Activated naive CD8-positive, alpha-beta T cell (primary cell): ENCODE measurements around the gene MBP.
"Not testable (repeated sequence)": the region's sequence is repeated elsewhere in the genome, so short reads cannot be mapped to it uniquely, and the experiment has no call there.

Source experiments
- H3K27ac Mint-ChIP-seq: one replicate; pipeline ENCODE4 v1.8.0; 2021; ENCODE audit warnings: mixed read lengths
- H3K27me3 Mint-ChIP-seq: one replicate; pipeline ENCODE4 v1.8.0; 2021; ENCODE audit warnings: mixed read lengths
- H3K36me3 Mint-ChIP-seq: one replicate; pipeline ENCODE4 v1.8.0; 2021; ENCODE audit warnings: mixed read lengths
- H3K4me1 Mint-ChIP-seq: one replicate; pipeline ENCODE4 v1.8.0; 2021; ENCODE audit warnings: low read depth, mixed read lengths
- H3K4me3 Mint-ChIP-seq: one replicate; pipeline ENCODE4 v1.8.0; 2021; ENCODE audit warnings: mild to moderate bottlenecking, mixed read lengths
- H3K9me3 Mint-ChIP-seq: one replicate; pipeline ENCODE4 v1.8.0; 2021; ENCODE audit warnings: low read depth, mixed read lengths

Gene MBP

DNA sequence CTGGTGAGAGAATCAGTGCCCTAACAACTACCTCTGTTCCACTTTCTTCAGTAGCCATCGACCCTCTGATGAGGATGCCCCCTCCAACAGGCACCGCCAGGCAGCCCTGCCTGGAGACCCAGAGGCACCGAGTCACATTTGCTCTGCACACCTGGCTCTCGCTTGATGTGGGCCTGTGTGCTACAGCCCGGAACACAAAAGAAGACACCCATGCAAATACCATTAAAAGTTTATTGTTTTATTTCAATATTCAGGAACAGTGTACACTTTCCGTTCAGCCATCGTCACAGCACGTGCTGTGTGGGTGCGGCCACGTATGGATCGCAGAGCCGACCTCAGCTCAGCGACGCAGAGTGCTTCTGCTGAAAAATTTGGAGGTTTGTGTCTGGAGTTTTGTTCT lies 154.0 kb downstream of the MBP start:
- Mint-ChIP-seq H3K27ac (no peak overlapping the region), H3K27me3 (no peaks in the 10 kb centered on the region), H3K4me1 (peaks cover 8% of the 10 kb centered on the region), H3K36me3 (peaks cover 4% of the 10 kb centered on the region), H3K9me3 (no peaks in the 10 kb centered on the region), H3K4me3 (no peak overlapping the region)

DNA sequence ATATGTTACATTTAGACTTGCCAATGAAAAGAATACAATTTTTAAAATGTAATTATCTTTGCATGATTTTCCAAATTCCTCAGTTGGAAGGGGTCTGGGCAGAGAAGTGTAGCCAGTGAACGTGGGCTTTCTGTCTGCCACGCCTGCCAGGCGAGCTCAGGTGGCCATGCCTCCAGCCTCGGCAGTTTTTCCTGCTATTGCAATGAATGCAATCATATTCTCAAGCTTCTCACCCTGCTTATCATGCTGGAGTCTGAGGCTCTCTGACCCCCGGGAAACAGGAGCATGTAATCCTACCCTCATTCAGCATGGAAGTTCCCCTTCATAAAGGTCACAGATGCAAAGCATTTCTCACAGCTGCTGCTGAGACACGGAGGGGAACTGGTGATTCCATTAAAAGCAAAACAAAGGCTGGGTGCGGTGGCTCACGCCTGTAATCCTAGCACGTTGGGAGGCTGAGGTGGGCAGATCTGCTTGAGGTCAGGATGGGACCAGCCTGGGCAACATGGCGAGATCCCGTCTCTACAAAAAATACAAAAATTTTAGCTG lies 154.8 kb downstream of the MBP start:
- Mint-ChIP-seq H3K27me3 (no peaks in the 10 kb centered on the region), H3K4me3 (no peak overlapping the region), H3K4me1 (no peaks in the 10 kb centered on the region), H3K27ac (no peak overlapping the region), H3K36me3 (peaks cover 4% of the 10 kb centered on the region), H3K9me3 (no peaks in the 10 kb centered on the region)

DNA sequence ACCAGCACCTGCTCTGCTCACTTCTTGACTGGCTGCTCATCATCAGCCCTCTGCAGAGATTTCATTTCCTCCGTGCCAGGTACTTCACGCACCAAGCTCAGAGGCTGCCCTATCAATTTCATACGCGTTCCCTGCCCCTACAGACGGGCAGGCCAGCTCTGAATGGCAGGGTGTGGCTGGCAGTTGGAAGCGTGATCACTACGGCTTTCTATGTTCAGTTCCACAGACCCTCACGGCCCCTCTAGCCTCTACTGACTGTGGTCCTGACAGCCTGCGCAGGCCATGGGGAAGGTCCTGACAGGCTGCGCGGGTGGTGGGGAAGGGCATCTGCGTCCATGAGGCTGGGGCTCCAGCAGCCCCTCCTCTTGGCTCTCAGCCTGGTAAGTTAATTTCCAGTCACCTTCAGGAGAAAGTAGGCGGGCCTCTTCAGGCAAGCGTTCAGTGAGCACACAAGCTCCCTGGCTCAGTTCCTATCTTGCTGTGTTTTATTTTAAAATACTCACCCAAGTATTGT lies 155.4 kb downstream of the MBP start:
- Mint-ChIP-seq H3K9me3 (no peaks in the 10 kb centered on the region), H3K4me3 (no peak overlapping the region), H3K27ac (no peak overlapping the region)

DNA sequence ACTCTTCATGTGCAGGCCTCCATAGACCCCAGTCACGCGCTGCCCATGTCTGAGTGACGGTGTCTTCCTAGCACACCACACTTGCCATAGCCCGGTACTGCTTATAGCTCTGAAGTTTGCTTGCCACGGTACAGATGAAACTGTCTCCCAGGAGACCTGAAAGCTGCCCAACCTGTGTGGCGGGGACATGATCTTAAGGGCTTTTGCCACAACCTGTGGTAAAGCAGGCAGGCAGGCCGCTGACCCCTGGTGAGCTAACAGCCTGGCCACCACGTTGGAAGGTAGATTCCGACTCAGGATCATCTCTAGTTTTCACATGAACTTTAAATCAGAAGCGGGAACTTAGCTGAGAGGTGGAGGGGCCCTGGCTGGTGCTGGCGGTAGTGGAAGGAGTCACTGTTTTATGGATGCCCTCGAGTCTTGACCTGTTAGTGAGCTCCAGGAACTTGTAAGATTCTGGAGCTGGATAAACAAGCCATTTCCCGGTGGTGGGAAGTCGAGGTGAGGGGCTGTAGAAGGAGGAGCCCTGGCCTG lies 156.9 kb downstream of the MBP start:
- Mint-ChIP-seq H3K27ac (no peak overlapping the region), H3K36me3 (peaks cover 4% of the 10 kb centered on the region), H3K9me3 (no peaks in the 10 kb centered on the region), H3K4me1 (peaks cover 1% of the 10 kb centered on the region), H3K4me3 (no peak overlapping the region), H3K27me3 (no peaks in the 10 kb centered on the region)

More for the DNA sequence above, 155.4 kb downstream of the MBP start:
- peaks cover 1% of the 10 kb centered on the region for H3K4me1 Mint-ChIP-seq
- peaks cover 4% of the 10 kb centered on the region for H3K36me3 Mint-ChIP-seq
- H3K27me3 Mint-ChIP-seq = no peaks in the 10 kb centered on the region

DNA sequence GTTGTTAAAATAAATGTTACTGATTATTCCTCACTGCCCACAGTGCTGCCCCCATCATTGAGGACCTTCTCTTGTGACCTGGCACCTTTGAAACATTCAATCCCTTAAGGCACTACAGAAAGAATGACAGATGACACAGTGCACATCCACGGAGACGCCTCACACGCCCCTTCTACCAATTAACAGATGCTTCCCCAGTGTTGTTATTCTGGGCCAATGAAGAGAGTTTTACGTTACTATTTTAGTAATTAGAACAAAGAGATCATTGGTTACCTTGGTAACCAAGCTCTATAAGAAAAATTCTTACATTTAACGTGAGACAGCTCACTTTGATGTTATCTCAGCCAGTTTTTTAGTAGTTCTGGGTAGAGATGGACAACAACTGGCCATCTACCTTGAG lies 158.2 kb downstream of the MBP start:
- H3K9me3 Mint-ChIP-seq = no peaks in the 10 kb centered on the region
- H3K4me1 Mint-ChIP-seq = peaks cover 1% of the 10 kb centered on the region
- H3K36me3 Mint-ChIP-seq = peaks cover 4% of the 10 kb centered on the region
- H3K4me3 Mint-ChIP-seq = no peak overlapping the region
- H3K27me3 Mint-ChIP-seq = no peaks in the 10 kb centered on the region
- no peak overlapping the region for H3K27ac Mint-ChIP-seq

DNA sequence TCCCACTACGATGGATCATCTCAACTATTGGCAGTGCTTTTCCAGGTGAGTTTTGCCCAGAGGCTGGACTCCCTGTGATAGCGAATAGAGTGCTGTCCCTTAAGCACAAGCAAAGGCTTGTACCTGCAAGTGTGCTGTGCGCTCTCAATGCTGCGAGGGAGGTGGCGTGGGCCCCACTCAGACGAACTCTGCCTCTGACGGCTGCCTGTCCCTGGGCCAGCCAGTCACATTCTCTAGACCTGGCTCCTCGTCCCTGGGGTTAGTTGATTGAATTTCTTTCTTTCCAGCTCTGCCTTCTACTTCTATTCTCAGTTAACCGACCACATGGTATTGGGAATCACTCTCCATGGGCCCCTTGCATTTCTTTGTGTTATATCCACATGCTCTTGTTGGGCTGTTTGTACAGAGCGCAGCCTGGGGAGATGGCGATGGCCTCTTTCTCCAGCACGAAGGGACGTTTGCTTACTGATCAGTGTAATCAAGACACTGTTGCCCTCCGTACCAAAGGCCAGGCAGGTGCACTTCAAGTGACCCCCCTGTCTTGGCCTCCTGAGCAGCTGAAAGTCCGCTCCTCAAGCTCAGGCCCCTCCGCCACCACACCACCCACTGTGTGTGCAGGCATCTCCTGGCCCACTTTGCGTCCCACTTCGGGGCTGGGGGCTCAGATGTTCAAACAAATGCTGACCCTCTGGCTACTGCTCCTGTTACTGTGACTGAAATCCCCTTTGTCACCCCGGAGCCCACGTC lies 158.9 kb downstream of the MBP start:
- Mint-ChIP-seq H3K27ac (no peak overlapping the region), H3K36me3 (no peaks in the 10 kb centered on the region), H3K4me1 (peaks cover 1% of the 10 kb centered on the region), H3K27me3 (no peaks in the 10 kb centered on the region), H3K4me3 (no peak overlapping the region), H3K9me3 (no peaks in the 10 kb centered on the region)

DNA sequence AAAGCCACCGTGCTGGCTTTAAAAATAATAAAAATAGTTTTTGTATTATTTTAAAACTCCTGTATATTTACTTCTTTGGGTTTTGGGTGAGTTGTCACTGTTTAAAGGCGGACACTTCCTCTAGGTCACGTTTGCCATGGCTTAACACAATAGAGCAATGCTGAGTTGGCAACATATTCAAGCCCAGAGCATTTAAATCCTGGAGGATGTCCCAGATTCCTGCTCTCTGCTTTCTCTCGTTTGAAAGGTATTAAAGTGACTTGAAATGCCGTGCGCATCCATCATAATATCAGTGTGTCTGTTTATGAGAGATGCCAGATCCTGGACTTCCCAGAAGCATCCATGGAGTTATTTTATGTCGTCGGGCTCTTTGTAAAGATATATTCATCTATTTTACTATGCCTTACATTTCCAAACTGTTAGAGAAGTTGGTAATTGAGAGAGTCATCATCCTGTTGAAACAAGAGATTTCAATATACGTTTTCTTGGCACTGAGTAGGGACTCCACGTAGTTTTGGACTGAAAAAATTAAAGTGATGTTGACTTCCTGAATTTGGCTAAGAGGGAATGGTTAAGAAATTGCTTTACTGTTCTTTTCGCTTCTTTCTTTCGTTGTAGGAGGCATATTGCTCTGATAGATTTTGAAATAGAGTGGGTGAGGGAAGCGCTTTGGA lies 159.6 kb downstream of the MBP start:
- Mint-ChIP-seq H3K4me3 (no peak overlapping the region), H3K27me3 (no peaks in the 10 kb centered on the region), H3K9me3 (no peaks in the 10 kb centered on the region), H3K27ac (no peak overlapping the region), H3K36me3 (no peaks in the 10 kb centered on the region), H3K4me1 (peaks cover 1% of the 10 kb centered on the region)

DNA sequence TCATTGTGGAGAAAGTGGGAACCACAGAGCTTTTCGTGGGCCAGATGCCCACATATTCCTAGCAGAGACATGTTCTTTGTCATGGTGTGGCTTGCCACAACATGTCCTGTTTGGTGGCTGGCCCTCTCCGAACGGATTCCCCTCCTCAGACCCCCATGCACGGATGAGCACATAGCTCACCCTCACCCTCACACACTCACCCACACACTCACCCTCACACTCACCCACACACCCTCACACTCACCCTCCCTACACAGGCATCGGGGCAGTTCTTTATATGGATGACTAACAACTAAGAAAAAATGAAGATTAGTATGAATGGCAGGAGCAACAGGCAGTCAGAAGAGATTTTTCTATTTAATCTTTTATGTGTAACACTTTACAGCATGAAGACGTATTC lies 160.3 kb downstream of the MBP start:
- H3K9me3 Mint-ChIP-seq = no peaks in the 10 kb centered on the region
- no peak overlapping the region for H3K4me3 Mint-ChIP-seq
- H3K4me1 Mint-ChIP-seq = peaks cover 1% of the 10 kb centered on the region
- no peaks in the 10 kb centered on the region for H3K36me3 Mint-ChIP-seq
- H3K27me3 Mint-ChIP-seq = no peaks in the 10 kb centered on the region
- H3K27ac Mint-ChIP-seq = no peak overlapping the region

DNA sequence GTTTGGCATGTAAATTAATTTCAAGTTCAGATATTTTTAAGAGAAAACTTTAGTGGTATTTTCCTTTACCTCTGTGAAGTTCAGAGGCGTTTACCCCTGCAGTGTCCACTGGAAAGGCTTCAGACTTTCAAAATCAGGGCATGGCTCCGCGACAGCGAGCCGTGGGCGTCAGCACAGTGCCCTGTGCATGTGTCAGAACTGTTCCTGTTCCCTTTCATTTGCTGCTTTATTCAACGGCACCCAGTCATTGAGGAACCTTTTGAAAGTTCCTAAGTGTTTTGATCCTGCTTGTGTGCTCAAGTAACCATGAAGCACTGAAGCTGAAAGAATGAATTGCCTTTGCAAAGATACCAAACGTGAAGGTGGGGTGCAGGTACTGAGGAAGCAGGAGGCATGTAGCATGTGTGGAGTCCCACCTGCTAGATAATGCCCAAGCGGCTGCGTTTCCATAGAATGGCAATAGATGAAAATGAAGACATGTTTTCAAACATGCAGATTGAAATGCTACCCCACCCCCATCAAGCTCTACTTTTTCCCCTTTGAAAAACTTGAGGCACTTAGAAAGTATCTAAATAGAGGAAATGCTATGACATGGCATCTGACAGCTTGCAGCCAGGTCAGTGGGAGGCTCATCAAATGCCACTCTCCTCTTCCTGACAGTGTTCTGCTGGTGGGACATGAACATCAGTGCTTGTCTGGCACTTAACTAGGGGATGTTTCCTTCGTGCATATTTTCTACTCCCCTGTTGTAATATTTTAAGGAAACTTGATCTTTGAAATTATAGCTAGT lies 161.6 kb downstream of the MBP start:
- Mint-ChIP-seq H3K9me3 (no peaks in the 10 kb centered on the region), H3K27ac (no peak overlapping the region), H3K27me3 (no peaks in the 10 kb centered on the region)

DNA sequence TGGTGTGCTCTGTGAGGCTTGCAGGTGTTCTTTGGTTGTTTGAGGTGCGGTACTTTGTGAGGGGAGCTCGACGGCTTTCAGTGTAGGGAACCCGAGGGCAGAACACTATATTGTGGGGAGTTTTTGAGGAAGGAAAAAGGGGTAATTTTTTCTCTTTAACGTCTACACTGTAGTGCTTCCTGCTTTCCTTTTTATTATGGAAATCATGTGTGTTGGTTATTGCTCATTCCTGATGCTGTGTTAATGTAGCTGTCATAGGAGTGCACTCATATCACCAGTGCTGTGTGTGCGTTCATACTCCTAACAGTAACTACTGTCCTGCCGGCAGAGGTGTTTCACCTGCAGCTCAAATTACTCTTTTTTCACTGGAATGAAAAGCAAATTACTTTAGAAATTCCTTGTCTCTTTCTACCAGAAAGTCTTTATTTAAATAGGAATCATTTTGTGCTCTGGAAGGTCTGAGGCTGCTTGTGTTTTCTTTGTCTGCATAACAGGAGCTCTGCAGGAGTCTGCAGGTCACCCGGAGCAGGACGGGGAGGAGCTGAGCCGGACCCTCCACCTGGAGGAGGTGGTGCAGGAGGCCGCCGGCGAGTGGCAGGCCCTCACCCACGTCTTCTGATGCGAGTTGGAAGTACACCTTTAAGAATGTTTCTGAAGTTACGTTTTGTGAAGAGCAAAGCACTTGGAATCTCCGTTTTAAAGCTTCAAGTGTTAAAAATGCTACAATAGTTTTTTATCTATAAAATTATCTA lies 164.7 kb downstream of the MBP start:
- Mint-ChIP-seq H3K36me3 (peaks cover 11% of the 10 kb centered on the region), H3K27ac (no peak overlapping the region), H3K27me3 (no peaks in the 10 kb centered on the region), H3K4me1 (peaks cover 15% of the 10 kb centered on the region), H3K9me3 (no peaks in the 10 kb centered on the region), H3K4me3 (no peak overlapping the region)

More for the DNA sequence above, 161.6 kb downstream of the MBP start:
- Mint-ChIP-seq H3K36me3 (no peaks in the 10 kb centered on the region), H3K4me1 (peaks cover 1% of the 10 kb centered on the region), H3K4me3 (no peak overlapping the region)

DNA sequence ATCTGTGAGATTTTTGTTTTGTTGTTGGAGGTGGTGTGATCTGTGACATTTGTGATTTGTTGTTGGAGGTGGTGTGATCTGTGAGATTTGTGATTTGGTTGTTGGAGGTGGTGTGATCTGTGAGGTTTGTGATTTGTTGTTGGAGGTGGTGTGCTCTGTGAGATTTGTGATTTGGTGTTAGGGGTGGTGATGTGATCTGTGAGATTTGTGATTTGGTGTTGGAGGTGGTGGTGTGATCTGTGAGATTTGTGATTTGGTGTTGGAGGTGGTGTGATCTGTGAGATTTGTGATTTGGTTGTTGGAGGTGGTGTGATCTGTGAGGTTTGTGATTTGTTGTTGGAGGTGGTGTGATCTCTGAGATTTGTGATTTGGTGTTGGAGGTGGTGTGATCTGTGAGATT lies 165.3 kb downstream of the MBP start:
- Mint-ChIP-seq H3K4me1 (peaks cover 20% of the 10 kb centered on the region), H3K36me3 (peaks cover 17% of the 10 kb centered on the region)
- not testable (repeated sequence) for H3K9me3 Mint-ChIP-seq, H3K27ac Mint-ChIP-seq, H3K27me3 Mint-ChIP-seq, H3K4me3 Mint-ChIP-seq

DNA sequence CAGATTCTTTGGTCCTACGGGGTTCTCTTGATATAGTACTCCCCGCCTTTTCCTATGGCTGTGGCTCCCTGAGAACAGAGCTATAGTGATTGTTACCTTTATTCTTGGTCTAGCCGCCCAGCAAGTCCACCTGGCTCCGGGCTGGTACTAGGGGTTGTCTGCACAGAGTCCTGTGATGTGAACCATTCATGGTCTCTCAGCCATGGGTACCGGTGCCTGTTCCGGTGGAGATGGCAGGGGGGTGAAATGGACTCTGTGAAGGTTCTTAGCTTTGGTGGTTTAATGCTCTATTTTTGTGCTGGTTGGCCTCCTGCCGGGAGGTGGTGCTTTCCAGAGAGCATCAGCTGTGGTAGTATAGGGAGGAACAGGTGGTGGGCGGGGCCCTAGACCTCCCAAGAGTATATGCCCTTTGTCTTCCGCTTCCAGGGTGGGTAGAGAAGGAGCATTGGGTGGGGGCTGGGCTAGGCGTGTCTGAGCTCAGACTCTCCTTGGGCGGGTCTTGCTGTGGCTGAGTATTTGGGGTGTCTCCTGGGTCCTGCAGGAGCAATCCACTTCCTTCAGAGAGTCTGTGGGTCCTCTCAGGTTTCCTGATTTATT lies 166.9 kb downstream of the MBP start:
- not testable (repeated sequence) for H3K27ac Mint-ChIP-seq, H3K27me3 Mint-ChIP-seq, H3K4me3 Mint-ChIP-seq, H3K9me3 Mint-ChIP-seq
- Mint-ChIP-seq H3K4me1 (peaks cover 19% of the 10 kb centered on the region), H3K36me3 (peaks cover 30% of the 10 kb centered on the region)

DNA sequence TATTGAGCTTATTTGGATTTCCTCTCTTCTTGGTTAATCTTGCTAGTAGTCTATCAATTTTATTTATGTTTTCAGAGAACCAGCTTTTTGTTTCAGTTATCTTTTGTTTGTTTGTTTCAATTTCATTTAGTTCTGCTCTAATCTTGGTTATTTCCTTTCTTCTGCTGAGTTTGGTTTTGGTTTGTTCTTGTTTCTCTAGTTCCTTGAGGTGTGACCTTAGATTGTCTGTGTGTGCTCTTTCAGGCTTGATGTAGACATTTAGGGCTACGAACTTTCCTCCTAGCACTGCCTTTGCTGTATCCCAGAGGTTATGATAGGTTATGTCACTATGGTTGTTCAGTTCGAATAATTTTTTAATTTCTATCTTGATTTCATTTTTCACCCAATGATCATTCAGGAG lies 168.6 kb downstream of the MBP start:
- Mint-ChIP-seq H3K9me3 (peaks cover 4% of the 10 kb centered on the region), H3K36me3 (peaks cover 42% of the 10 kb centered on the region), H3K4me3 (no peak overlapping the region), H3K27me3 (no peaks in the 10 kb centered on the region), H3K27ac (no peak overlapping the region), H3K4me1 (peaks cover 19% of the 10 kb centered on the region)

DNA sequence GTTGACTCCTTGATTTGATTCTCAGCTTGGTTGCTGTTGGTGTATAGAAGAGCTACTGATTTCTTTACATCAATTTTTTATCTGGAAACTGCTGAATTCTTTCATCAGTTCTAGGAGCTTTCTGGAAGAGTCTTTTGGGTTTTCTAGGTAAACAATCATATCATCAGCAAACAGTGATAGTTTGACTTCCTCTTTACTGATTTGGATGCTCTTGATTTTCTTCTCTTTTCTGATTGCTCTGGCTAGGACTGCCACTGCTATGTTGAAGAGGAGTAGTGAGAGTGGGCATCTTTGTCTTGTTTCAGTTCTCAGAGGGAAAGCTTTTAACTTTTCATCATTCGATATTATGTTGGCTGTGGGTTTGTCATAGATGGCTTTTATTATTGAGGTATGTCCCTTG lies 169.7 kb downstream of the MBP start:
- Mint-ChIP-seq H3K9me3 (peaks cover 4% of the 10 kb centered on the region), H3K36me3 (peaks cover 42% of the 10 kb centered on the region), H3K27me3 (no peaks in the 10 kb centered on the region), H3K27ac (peak overlapping the region; percentile 4), H3K4me3 (no peak overlapping the region), H3K4me1 (peaks cover 19% of the 10 kb centered on the region)
